Thoracic aorta (tissue), 2 donors: Measurements from ENCODE around the gene IGF1R. TPM values are rescaled to one million over a fixed set of nuclear protein-coding genes. Genes with fewer than 3 reads are reported as not detected.

ENCODE experiments used
- ATAC-seq: fragments of 150-250 bp; one replicate; pipeline ENCODE4 v1.8.0; 2017; ENCODE audit warnings: low read depth; ENCODE audit not compliant: insufficient number of reproducible peaks, low FRiP score
- DNase-seq: peaks from one replicate; pipeline ENCODE4 v3.0.0-alpha.2; 2020; ENCODE audit warnings: low spot score
- H3K27ac ChIP-seq, 2 donors: fragments of 200-600 bp; sonication (generic); 1 replicate in 1 of 2; 2 replicates in 1 of 2; pipeline ENCODE4 v1.5.1; 2016; ENCODE audit warnings: mild to moderate bottlenecking in 2 of 2, moderate library complexity in 2 of 2
- H3K27me3 ChIP-seq: fragments of 200-600 bp; sonication (generic); replicated peaks from 2 replicates; pipeline ENCODE4 v1.6.0; 2016; ENCODE audit warnings: mild to moderate bottlenecking; ENCODE audit not compliant: insufficient read depth
- H3K36me3 ChIP-seq: fragments of 200-600 bp; sonication (generic); one replicate; pipeline ENCODE4 v1.5.1; 2016
- H3K4me1 ChIP-seq, 2 donors: fragments of 200-600 bp; sonication (generic); 1 replicate in 1 of 2; 2 replicates in 1 of 2; pipeline versions ENCODE4 v1.5.1 to v1.6.0; 2016; ENCODE audit warnings: low read depth in 2 of 2, mild to moderate bottlenecking in 1 of 2; ENCODE audit not compliant: control insufficient read depth in 1 of 2
- H3K4me3 ChIP-seq: fragments of 200-600 bp; sonication (generic); 2 replicates; pipeline ENCODE4 v1.5.1; 2016; ENCODE audit warnings: mild to moderate bottlenecking
- H3K9me3 ChIP-seq: fragments of 200-600 bp; sonication (generic); 2 replicates; pipeline ENCODE4 v1.5.1; 2016
- total RNA-seq, 2 donors: library from RNA; depleted of rRNA; stranded (reverse); fragments of >200 nt; gene quantifications; one replicate each; pipeline versions ENCODE4 v1.1.0 to v1.2.3, GENCODE V29; 2016
- TF ChIP-seq, protein P1 (sequence below): fragments of 200-600 bp; sonication (generic); IDR thresholded peaks from one replicate; pipeline ENCODE4 v1.5.1; 2019; ENCODE audit warnings: antibody characterized with exemption

IGF1R gene
- total RNA-seq, 2 donors from 2014 or later, result 127 to 159 TPM

DNA sequence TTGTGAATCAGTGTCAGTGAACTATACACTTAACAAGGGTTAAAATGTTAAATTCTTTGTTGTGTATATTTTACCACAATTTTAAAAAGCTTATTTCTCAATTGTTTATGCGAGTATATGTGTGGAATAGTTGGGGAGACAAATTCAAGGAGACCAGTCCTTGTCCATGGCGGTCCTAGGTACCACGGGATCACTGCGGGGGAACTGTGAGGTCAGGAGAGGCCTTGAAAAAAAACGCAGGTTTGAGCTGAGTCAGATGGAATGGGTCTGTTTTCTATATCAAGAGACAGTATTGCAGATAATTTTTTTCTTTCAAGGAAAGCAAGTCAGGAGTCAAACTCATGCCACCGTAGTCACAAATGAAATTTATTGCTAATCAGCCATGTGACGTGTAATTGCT is 18.5 kb downstream of the IGF1R start:
- H3K4me1 ChIP-seq, result peaks cover 31 to 97% of the 10 kb centered on the region in 2 donors
- no peaks in the 10 kb centered on the region for H3K27me3 ChIP-seq
- no peaks in the 10 kb centered on the region for H3K9me3 ChIP-seq
- DNase-seq (no peak), ATAC-seq (no peak)
- H3K4me3 ChIP-seq, result no peak overlapping the region
- TF ChIP-seq, protein P1, sequence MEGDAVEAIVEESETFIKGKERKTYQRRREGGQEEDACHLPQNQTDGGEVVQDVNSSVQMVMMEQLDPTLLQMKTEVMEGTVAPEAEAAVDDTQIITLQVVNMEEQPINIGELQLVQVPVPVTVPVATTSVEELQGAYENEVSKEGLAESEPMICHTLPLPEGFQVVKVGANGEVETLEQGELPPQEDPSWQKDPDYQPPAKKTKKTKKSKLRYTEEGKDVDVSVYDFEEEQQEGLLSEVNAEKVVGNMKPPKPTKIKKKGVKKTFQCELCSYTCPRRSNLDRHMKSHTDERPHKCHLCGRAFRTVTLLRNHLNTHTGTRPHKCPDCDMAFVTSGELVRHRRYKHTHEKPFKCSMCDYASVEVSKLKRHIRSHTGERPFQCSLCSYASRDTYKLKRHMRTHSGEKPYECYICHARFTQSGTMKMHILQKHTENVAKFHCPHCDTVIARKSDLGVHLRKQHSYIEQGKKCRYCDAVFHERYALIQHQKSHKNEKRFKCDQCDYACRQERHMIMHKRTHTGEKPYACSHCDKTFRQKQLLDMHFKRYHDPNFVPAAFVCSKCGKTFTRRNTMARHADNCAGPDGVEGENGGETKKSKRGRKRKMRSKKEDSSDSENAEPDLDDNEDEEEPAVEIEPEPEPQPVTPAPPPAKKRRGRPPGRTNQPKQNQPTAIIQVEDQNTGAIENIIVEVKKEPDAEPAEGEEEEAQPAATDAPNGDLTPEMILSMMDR, result no peak
- H3K36me3 ChIP-seq, result no peaks in the 10 kb centered on the region
- no peak overlapping the region for H3K27ac ChIP-seq

DNA sequence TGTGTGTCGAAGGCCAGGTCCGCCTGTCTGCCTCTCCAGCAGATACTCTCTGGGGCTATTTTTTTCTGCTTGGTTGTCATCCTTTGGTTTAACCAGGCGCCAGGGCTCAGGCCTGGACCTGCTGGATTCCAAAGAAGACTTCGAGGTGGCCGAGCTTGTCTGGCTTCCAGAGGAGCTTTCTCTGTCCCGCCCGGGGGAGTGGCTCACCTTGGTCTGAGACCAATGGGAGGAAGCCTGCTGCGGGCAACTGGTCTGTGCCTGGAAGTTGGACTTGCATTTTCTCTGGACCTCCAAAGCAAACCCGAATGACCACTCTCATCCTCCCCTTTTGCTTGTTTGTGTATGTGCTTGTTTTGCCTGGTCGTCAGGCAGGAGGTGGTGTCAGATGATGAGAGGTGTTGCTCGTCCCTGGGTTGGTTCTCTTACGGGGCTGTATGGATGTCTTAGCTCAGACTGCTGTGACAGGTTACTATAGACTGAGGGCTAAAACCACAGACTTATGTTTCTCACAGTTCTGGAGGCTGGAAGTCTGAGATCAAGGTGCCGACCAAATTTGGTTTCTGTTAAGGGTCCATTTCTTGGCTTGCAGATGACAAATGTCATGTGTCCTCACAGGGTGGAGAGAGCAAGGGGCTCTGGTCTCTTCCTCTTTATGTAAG is 19.3 kb downstream of the IGF1R start:
- H3K9me3 ChIP-seq, result no peaks in the 10 kb centered on the region
- ATAC-seq, result no peak
- H3K27ac ChIP-seq, result peak overlapping the region; percentile 74 to 86
- H3K4me1 ChIP-seq, result peaks cover 25 to 97% of the 10 kb centered on the region in 2 donors
- H3K27me3 ChIP-seq, result no peaks in the 10 kb centered on the region
- TF ChIP-seq, protein P1, result no peak
- no peaks in the 10 kb centered on the region for H3K36me3 ChIP-seq
- no peak overlapping the region for H3K4me3 ChIP-seq
- no peak for DNase-seq

DNA sequence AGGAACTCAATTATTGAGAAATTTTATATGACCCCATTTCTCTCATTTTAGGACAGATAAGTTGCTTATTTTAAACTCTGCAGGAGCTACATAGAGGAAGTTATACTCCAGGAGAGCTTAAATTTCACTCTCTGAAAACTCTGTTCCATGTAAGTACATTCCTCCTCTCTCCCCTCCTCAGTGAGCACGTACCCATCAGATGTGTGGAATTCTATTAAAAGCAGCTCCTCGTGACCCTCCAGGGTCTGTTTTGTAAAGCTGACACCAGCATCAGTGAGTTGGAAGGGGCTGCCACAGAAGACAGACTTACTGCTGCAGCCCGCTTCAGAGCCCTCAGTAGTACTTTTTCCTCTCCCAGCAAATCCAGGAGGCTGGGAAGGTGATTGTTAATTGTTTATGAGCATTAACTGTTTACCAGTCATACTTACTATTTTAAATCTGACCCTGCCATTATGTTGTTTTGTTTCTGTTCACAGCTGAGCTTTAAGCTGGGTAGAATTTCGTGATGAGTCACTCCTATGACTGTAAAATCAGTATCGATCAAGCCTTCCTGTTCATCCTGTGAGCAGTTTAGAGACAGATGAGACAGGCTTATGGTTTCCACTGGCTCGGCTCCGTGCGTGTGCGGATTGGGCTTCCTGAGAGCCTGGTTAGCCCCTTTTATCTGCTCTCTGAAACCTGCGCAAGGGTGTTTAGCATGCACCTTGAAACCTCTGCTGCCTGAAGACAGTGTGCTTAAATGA is 20.4 kb downstream of the IGF1R start:
- Histone ChIP-seq H3K9me3 (no peaks in the 10 kb centered on the region), H3K27me3 (no peaks in the 10 kb centered on the region), H3K4me3 (no peak overlapping the region), H3K4me1 (peaks cover 27 to 97% of the 10 kb centered on the region in 2 donors), H3K27ac (peak overlapping the region; percentile 74 to 86), H3K36me3 (no peaks in the 10 kb centered on the region)
- ATAC-seq (no peak), DNase-seq (no peak)
- TF ChIP-seq, protein P1, result no peak

DNA sequence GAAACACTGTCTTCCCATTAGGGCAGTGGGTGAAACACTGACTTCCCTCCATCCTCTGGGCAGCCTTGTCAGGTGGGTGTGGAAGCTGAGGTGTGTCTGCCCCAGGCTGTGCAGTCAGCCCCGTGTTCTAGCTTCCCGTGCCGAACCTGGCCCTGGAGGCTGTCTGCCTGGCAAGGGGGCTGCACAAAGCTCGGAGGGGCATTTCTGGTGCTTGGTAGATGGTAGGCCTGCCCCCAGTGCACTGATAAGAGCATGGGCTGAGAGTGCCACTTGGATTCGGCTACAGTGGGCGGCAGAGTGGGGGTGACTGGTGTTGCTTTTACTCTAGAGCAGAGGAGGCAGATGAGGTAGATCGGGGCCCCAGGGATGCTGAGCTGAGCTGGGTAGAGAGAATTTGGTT is 21.3 kb downstream of the IGF1R start:
- no peak for ATAC-seq
- TF ChIP-seq, protein P1, result no peak
- Histone ChIP-seq H3K27ac (peak overlapping the region; percentile 74 to 86), H3K36me3 (no peaks in the 10 kb centered on the region), H3K9me3 (no peaks in the 10 kb centered on the region), H3K4me3 (no peak overlapping the region), H3K27me3 (no peaks in the 10 kb centered on the region), H3K4me1 (peaks cover 33 to 95% of the 10 kb centered on the region in 2 donors)
- DNase-seq, result no peak
